Keratinocyte (primary cell): Measurements from ENCODE around the gene LRRC42. TPM values are rescaled to one million over a fixed set of nuclear protein-coding genes. Genes with fewer than 3 reads are reported as not detected.

Experiments
- DNase-seq: peaks from one replicate; pipeline ENCODE4 v3.0.0-alpha.2; 2011; ENCODE audit warnings: low read depth, missing footprints, low spot score
- FAIRE-seq: peaks from 2 replicates; lab custom pipeline; 2011; peaks lifted over from hg19 to GRCh38; lab: Jason Lieb, UNC
- H2AFZ ChIP-seq: 2 replicates; pipeline ENCODE4 v1.6.0; 2012; ENCODE audit warnings: low read length, control low read depth, inconsistent platforms; ENCODE audit not compliant: control insufficient read depth
- H3K27ac ChIP-seq: 2 replicates; pipeline ENCODE4 v1.5.1; 2011; ENCODE audit warnings: low read length; ENCODE audit not compliant: control insufficient read depth, insufficient read depth
- H3K27me3 ChIP-seq: 3 replicates; pipeline ENCODE4 v1.6.0; 2011; ENCODE audit warnings: low read length; ENCODE audit not compliant: control insufficient read depth, insufficient read depth; ENCODE audit errors: extremely low read depth
- H3K36me3 ChIP-seq, 2 experiments: 2 replicates in 1 of 2; 3 replicates in 1 of 2; pipeline ENCODE4 v1.5.1; 2011; ENCODE audit warnings: low read length in 2 of 2, mild to moderate bottlenecking in 1 of 2; ENCODE audit not compliant: control insufficient read depth in 2 of 2, insufficient read depth in 2 of 2; ENCODE audit errors: extremely low read depth in 1 of 2
- H3K4me1 ChIP-seq: 3 replicates; pipeline ENCODE4 v1.5.1; 2011; ENCODE audit warnings: low read length; ENCODE audit not compliant: control insufficient read depth, insufficient read depth; ENCODE audit errors: extremely low read depth
- H3K4me2 ChIP-seq: 3 replicates; pipeline ENCODE4 v1.6.0; 2011; ENCODE audit warnings: low read depth, low read length; ENCODE audit not compliant: control insufficient read depth, insufficient read depth; ENCODE audit errors: extremely low read depth
- H3K4me3 ChIP-seq, 3 experiments: fragments of 200-600 bp in 1 of 3; sonication (generic) in 1 of 3; 2 replicates in 2 of 3; 3 replicates in 1 of 3; pipeline ENCODE4 v1.5.1; 2011 to 2016; ENCODE audit warnings: low read length in 3 of 3, mild to moderate bottlenecking in 3 of 3, control low read depth in 2 of 3, inconsistent platforms in 1 of 3, low read depth in 1 of 3, mixed read lengths in 1 of 3, mixed run types in 1 of 3, moderate library complexity in 1 of 3; ENCODE audit not compliant: control insufficient read depth in 2 of 3, insufficient read depth in 2 of 3; ENCODE audit errors: extremely low read depth in 1 of 3
- H3K79me2 ChIP-seq: 2 replicates; pipeline ENCODE4 v1.6.0; 2012; ENCODE audit warnings: low read length; ENCODE audit not compliant: control insufficient read depth, insufficient read depth
- H3K9ac ChIP-seq: 3 replicates; pipeline ENCODE4 v1.6.0; 2011; ENCODE audit warnings: low read length; ENCODE audit not compliant: control insufficient read depth, insufficient read depth; ENCODE audit errors: extremely low read depth
- H3K9me1 ChIP-seq: 3 replicates; pipeline ENCODE4 v1.6.0; 2011; ENCODE audit warnings: low read length; ENCODE audit not compliant: control insufficient read depth, insufficient read depth; ENCODE audit errors: extremely low read depth
- H3K9me3 ChIP-seq: 2 replicates; pipeline ENCODE4 v1.5.1; 2012; ENCODE audit warnings: low read depth, low read length; ENCODE audit not compliant: control insufficient read depth
- H4K20me1 ChIP-seq: 3 replicates; pipeline ENCODE4 v1.6.0; 2011; ENCODE audit warnings: low read length; ENCODE audit not compliant: control insufficient read depth, insufficient read depth; ENCODE audit errors: extremely low read depth
- EZH2 ChIP-seq: IDR thresholded peaks from one replicate; pipeline ENCODE4 v1.6.1; 2012; ENCODE audit warnings: inconsistent platforms, mild to moderate bottlenecking, low read length, moderate library complexity
- dilution Hi-C: fragments of 300-500 bp; cut with MboI; formaldehyde crosslinking; loops from one replicate; pipeline ENCODE4 v1.7.0; 2020; ENCODE audit warnings: low sequenced_read_pairs; ENCODE audit not compliant: extremely low pct_ligation_motif_present
- polyA plus RNA-seq, 5 experiments: library from polyadenylated mRNA; depleted of rRNA in 3 of 5; stranded (reverse) in 3 of 5; stranded (forward) in 1 of 5; unstranded in 1 of 5; fragments of >200 nt; gene quantifications; 1 replicate in 1 of 5; 2 replicates in 3 of 5; 3 replicates in 1 of 5; pipeline versions ENCODE4 v1.2.1 to v1.2.3, GENCODE V29; 2011 to 2012; ENCODE audit warnings: missing spikeins in 2 of 5, low read depth in 1 of 5, low replicate concordance in 1 of 5
- TF ChIP-seq, protein P1 (sequence below), 3 experiments: IDR thresholded peaks in 1 of 3; conservative IDR thresholded peaks in 1 of 3; optimal IDR thresholded peaks in 1 of 3; 2 replicates in 2 of 3; 3 replicates in 1 of 3; pipeline versions ENCODE3 to v1.5.1; 2011; ENCODE audit warnings: low read length in 3 of 3, mild to moderate bottlenecking in 3 of 3, moderate library complexity in 2 of 3, control low read depth in 1 of 3, inconsistent platforms in 1 of 3; ENCODE audit not compliant: insufficient read depth in 2 of 3; ENCODE audit errors: extremely low read depth in 1 of 3

The LRRC42 gene
- polyA plus RNA-seq, 1 donor (not counting 4 experiments of a cell fraction or from before 2014, with no cell fraction given), result 61.8 TPM

DNA sequence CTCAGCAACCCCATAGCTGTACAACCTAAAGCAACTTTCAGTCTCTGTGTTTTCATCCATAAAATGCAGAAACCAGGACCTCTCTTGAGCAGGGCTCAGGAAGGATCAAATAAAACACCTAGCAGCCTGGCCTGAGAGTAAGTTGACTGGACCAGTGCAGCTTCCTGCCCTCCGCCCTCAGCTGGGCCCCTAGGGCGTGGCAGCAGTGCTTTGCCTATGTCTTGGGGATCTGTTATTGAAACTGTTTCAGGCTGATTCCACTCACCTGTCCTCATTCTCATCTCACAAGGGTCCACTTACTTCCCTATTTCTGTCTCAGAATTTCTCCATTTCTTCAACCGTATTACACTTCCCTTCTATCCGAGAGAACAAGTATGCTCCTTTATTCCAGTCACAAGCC is 17.3 kb downstream of the LRRC42 start:
- H4K20me1 ChIP-seq, result no peaks in the 10 kb centered on the region
- dilution Hi-C loops, result no loop called here
- no peaks in the 10 kb centered on the region for H3K4me1 ChIP-seq
- no peak overlapping the region for H3K4me2 ChIP-seq
- no peak overlapping the region for H3K9ac ChIP-seq
- no peak overlapping the region for H3K4me3 ChIP-seq
- no peaks in the 10 kb centered on the region for H3K27me3 ChIP-seq
- no peak overlapping the region for H2AFZ ChIP-seq
- no peak overlapping the region for H3K27ac ChIP-seq
- no peak for DNase-seq
- peaks cover 3% of the 10 kb centered on the region for H3K79me2 ChIP-seq
- TF ChIP-seq EZH2, result no peak
- TF ChIP-seq, protein P1, sequence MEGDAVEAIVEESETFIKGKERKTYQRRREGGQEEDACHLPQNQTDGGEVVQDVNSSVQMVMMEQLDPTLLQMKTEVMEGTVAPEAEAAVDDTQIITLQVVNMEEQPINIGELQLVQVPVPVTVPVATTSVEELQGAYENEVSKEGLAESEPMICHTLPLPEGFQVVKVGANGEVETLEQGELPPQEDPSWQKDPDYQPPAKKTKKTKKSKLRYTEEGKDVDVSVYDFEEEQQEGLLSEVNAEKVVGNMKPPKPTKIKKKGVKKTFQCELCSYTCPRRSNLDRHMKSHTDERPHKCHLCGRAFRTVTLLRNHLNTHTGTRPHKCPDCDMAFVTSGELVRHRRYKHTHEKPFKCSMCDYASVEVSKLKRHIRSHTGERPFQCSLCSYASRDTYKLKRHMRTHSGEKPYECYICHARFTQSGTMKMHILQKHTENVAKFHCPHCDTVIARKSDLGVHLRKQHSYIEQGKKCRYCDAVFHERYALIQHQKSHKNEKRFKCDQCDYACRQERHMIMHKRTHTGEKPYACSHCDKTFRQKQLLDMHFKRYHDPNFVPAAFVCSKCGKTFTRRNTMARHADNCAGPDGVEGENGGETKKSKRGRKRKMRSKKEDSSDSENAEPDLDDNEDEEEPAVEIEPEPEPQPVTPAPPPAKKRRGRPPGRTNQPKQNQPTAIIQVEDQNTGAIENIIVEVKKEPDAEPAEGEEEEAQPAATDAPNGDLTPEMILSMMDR (optimal IDR thresholded peaks at IDR 0.05 in 1 of 3, IDR thresholded peaks at IDR 0.05 in 1 of 3, conservative IDR thresholded peaks at IDR 0.05 in 1 of 3; ENCODE audit: extremely low read depth in 1 of 3, insufficient read depth in 2 of 3, low read length in 3 of 3), result no peak
- H3K9me1 ChIP-seq, result no peaks in the 10 kb centered on the region
- H3K9me3 ChIP-seq, result no peaks in the 10 kb centered on the region
- no peak for FAIRE-seq
- H3K36me3 ChIP-seq, result peaks cover 40 to 44% of the 10 kb centered on the region in 2 experiments

DNA sequence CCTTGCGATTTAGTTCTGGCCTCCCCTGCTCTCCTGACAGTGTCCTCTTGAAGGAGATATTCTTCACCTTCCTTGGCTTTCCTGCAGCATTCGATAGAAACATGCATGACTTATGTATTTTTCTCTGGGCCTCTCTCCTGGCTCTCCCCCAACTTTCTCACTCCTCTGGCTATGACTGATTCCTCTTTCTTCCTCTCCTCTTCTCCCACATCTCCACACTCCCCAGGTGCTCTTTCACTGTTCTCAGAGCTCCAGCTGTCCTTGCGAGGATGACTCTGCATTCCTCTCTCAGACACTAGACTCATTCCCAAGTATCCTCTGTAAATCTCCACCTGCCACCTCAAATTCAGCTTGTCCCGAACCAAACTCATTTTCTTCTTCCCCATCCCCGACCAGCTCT is 18.0 kb downstream of the LRRC42 start:
- no peak for DNase-seq
- Histone ChIP-seq H2AFZ (no peak overlapping the region), H3K9me1 (no peaks in the 10 kb centered on the region), H3K9ac (no peak overlapping the region), H3K36me3 (peaks cover 42 to 44% of the 10 kb centered on the region in 2 experiments), H3K4me3 (no peak overlapping the region), H3K27ac (no peak overlapping the region), H3K4me2 (no peak overlapping the region), H3K27me3 (no peaks in the 10 kb centered on the region), H3K9me3 (no peaks in the 10 kb centered on the region), H4K20me1 (no peaks in the 10 kb centered on the region), H3K79me2 (peaks cover 3% of the 10 kb centered on the region), H3K4me1 (no peaks in the 10 kb centered on the region)
- dilution Hi-C loops, result no loop called here
- TF ChIP-seq, protein P1 (optimal IDR thresholded peaks at IDR 0.05 in 1 of 3, IDR thresholded peaks at IDR 0.05 in 1 of 3, conservative IDR thresholded peaks at IDR 0.05 in 1 of 3; ENCODE audit: extremely low read depth in 1 of 3, insufficient read depth in 2 of 3, low read length in 3 of 3), result no peak
- no peak for TF ChIP-seq EZH2
- no peak for FAIRE-seq
